ENCODE measurements around the gene LENG1.

LENG1 gene

DNA sequence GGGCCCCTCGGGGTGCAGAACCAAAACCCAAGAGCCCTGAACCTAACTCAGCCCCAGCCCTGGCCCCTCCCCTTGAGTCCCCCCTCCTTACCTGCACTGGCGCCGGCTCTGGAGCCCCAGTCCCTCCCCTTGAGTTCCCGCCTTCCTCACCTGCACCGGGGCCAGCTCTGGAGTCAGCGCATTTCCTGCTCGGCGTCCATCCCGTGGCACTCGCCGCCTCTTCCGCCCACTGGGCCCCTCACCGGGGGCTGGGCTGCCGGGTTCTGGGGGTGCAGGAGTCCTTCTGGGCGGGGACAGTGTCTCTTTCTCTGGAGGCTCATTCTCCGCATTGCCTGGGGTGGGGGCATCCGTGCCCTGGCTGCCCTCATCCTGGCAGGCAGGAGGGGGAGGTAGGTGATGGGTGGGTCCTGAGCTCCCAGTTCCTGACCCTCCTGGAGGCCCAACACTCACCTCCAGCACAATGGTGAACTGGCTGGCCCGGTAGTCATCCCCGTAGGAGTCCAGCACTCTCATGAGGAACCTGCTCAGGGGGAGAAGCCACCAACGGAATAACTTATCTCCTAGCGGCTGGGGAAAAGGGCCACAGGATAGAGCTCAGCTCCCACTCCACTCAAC is 51.5 kb downstream of the LENG1 start:
- no peak for DNase-seq (ENCODE audit: low read depth, low spot score)
- no peak overlapping the region for H3K27ac ChIP-seq (ENCODE audit: low read length)
- H3K27me3 ChIP-seq (ENCODE audit: control insufficient read depth, insufficient read depth, low read length), result no peaks in the 10 kb centered on the region
- no CpG with 5 or more reads among the region's 21 CpGs for WGBS (ENCODE audit: insufficient coverage, insufficient read length)
- H3K4me1 ChIP-seq (ENCODE audit: control insufficient read depth, insufficient read depth, low read length), result no peaks in the 10 kb centered on the region
- no peaks in the 10 kb centered on the region for H3K9me3 ChIP-seq (ENCODE audit: control insufficient read depth, insufficient read depth, low read length)
- peaks cover 30% of the 10 kb centered on the region for H3K36me3 ChIP-seq (ENCODE audit: control insufficient read depth, insufficient read depth, low read length)
- no peak overlapping the region for H3K4me3 ChIP-seq (ENCODE audit: low read length)

DNA sequence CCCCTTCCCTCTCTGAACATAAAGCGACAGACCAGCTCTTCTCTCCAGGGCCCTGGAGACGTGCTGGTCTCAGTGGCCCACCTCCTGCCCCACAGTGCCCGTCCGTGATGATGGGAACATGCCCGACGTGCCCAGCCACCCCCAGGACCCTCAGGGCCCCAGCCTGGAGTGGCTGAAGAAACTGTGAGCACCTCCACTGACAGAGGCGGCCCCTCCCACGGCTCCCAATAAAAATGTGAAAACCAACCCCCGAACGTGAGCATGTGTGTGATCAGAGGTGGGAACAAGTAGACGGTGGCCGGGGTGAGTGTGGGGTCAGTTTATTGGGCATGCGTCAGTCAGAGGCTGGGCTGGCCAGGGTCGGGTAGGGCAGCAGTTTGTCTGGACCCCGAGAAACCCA is 52.8 kb downstream of the LENG1 start:
- Histone ChIP-seq H3K9me3 (ENCODE audit: control insufficient read depth, insufficient read depth, low read length) (no peaks in the 10 kb centered on the region), H3K36me3 (ENCODE audit: control insufficient read depth, insufficient read depth, low read length) (peaks cover 30% of the 10 kb centered on the region), H3K4me3 (ENCODE audit: low read length) (no peak overlapping the region), H3K27me3 (ENCODE audit: control insufficient read depth, insufficient read depth, low read length) (no peaks in the 10 kb centered on the region), H3K4me1 (ENCODE audit: control insufficient read depth, insufficient read depth, low read length) (no peaks in the 10 kb centered on the region), H3K27ac (ENCODE audit: low read length) (no peak overlapping the region)
- WGBS (ENCODE audit: insufficient coverage, insufficient read length), result no CpG with 5 or more reads among the region's 15 CpGs
- no peak for DNase-seq (ENCODE audit: low read depth, low spot score)

DNA sequence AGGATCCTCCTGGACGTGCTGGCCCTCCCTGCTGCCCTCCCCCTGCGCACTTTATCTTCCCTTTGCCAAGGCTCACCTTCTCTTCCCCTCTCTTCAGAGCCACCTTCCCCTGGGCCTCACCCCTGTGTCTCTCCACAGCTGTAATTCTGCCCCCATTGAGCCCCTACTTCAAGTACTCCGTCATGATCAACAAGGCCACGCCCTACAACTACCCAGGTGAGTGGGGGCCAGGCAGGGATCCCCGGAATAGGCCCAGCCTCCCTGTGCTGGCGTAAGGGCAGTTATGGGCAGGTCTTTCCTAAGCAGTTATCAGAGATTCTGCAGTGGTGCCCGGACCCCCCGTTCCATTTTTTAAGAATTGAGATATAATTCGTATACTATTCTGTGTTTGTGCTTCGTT is 53.7 kb downstream of the LENG1 start:
- Histone ChIP-seq H3K27me3 (ENCODE audit: control insufficient read depth, insufficient read depth, low read length) (no peaks in the 10 kb centered on the region), H3K36me3 (ENCODE audit: control insufficient read depth, insufficient read depth, low read length) (peaks cover 28% of the 10 kb centered on the region), H3K27ac (ENCODE audit: low read length) (no peak overlapping the region), H3K4me1 (ENCODE audit: control insufficient read depth, insufficient read depth, low read length) (no peaks in the 10 kb centered on the region), H3K4me3 (ENCODE audit: low read length) (no peak overlapping the region), H3K9me3 (ENCODE audit: control insufficient read depth, insufficient read depth, low read length) (no peaks in the 10 kb centered on the region)
- no peak for DNase-seq (ENCODE audit: low read depth, low spot score)
- WGBS (ENCODE audit: insufficient coverage, insufficient read length), result no CpG with 5 or more reads among the region's 10 CpGs

Data from iPS DF 6.9 (cell line).